Upper lobe of left lung (tissue), 4 donors: ENCODE measurements around the gene PRKAR1B.

ENCODE experiments used
- POLR2A ChIP-seq, 4 donors: fragments of 450-650 bp; IDR thresholded peaks; one replicate each; pipeline ENCODE4 v1.5.1; 2016 to 2017; ENCODE audit warnings: antibody characterized with exemption in 4 of 4, mild to moderate bottlenecking in 2 of 4
- TF ChIP-seq, protein P1 (sequence below), 6 experiments: fragments of 450-650 bp in 4 of 6; fragments of 200-600 bp in 2 of 6; sonication (generic) in 2 of 6; IDR thresholded peaks; one replicate each; pipeline ENCODE4 v1.5.1; 2016 to 2019; ENCODE audit warnings: antibody characterized with exemption in 6 of 6

DNA sequence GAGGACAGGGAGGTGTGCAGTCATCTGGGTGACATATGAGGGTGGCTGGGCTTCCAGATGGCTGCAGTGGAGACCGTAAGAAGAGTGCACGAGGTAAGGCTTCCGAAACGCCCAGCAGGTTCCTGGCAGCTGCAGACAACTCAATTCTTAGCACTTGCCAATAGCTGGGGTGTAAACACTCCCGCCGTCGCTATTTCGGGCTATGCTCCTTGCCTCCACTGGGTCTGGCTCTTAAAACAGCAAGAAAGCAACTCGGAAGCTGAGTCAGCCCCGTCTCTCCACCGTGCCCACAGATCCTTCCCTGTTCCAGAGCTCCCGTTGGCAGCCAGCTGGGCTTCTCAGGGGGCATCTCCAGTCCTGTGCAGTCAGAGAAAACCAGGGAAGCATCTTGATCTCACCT is 201.3 kb downstream of the PRKAR1B start:
- TF ChIP-seq, protein P1, sequence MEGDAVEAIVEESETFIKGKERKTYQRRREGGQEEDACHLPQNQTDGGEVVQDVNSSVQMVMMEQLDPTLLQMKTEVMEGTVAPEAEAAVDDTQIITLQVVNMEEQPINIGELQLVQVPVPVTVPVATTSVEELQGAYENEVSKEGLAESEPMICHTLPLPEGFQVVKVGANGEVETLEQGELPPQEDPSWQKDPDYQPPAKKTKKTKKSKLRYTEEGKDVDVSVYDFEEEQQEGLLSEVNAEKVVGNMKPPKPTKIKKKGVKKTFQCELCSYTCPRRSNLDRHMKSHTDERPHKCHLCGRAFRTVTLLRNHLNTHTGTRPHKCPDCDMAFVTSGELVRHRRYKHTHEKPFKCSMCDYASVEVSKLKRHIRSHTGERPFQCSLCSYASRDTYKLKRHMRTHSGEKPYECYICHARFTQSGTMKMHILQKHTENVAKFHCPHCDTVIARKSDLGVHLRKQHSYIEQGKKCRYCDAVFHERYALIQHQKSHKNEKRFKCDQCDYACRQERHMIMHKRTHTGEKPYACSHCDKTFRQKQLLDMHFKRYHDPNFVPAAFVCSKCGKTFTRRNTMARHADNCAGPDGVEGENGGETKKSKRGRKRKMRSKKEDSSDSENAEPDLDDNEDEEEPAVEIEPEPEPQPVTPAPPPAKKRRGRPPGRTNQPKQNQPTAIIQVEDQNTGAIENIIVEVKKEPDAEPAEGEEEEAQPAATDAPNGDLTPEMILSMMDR (IDR thresholded peaks at IDR 0.05) = no peak
- TF ChIP-seq POLR2A (IDR thresholded peaks at IDR 0.05) = no peak
